GM15510 (cell line): Measurements from ENCODE around the gene CTXND2.

Experiments
- POLR2A ChIP-seq: IDR thresholded peaks from 3 replicates; pipeline ENCODE4 v1.6.1; 2011; ENCODE audit warnings: borderline replicate concordance; ENCODE audit not compliant: insufficient read length; ENCODE audit errors: extremely low read depth

CTXND2 gene

DNA sequence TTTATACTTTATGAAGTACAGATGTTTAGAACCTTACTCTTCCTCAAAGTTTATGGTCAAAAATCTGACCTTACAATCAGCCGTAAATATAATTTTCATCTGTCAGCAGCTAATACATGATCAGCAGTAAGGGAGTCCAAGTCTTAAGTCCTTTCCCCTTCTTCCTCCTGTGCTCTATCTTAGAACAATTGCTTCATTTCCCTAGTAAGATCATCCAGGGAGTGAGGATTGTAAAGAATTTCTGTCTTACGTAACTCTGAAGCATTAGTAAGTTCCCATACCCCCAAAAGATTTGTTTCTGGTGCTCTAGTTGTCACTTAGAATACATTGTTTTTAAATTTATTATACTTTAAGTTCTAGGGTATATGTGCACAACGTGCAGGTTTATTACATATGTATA lies 41.4 kb downstream of the CTXND2 start:
- TF ChIP-seq POLR2A = no peak

DNA sequence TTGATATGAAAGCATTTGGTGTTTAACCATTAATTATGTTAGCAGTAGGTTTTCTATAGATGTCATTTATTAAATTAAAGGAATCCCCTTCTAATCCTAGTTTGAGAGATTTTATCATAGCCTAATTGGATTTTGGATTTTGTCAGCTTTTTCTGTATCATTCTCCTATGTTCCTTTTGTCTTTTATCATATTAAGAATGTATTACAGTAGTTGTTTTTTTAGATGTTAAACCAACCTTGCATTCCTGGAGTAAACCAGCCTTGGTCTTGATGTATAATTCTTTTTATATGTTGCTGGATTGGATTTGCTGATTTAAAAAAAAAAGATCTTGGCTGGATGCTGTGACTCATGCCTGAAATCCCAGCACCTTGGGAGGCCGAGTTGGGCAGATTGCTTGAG lies 44.8 kb downstream of the CTXND2 start:
- TF ChIP-seq POLR2A = no peak

DNA sequence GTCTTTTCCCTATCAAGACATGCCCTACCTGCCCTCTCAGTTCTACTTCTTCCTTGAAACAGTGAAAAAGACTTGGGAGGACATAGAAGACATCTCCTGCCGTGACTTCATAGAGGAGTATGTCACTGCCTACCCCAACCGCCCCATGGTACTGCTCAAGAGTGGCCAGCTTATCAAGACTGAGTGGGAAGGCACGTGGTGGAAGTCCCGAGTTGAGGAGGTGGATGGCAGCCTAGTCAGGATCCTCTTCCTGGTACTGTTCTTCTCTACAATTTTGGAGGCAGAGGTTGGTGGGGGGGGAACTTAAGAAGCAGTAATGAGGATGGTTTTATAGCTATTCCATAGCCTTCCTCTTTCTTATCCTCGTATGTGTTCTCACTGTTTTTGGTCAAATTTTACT lies 57.9 kb downstream of the CTXND2 start:
- no peak for TF ChIP-seq POLR2A

DNA sequence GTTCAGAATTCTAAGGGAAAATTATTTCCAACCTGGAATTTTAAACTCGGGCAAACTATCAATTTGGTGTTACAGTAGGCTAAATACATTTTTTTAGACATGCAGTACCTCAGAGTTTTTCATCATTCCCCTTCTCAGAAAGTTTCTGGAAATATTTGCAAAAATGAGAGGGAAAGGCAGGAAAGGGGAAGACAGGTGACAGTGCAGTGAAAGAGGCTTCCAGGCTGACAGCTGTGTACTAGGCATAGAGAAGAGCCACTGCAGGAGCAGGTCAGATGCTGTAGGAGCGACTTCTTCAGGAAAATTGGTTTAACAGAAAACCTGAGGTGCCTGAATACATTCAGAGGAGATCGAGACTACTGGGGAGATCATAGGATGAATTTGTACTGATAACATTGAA lies 67.8 kb downstream of the CTXND2 start:
- no peak for TF ChIP-seq POLR2A

DNA sequence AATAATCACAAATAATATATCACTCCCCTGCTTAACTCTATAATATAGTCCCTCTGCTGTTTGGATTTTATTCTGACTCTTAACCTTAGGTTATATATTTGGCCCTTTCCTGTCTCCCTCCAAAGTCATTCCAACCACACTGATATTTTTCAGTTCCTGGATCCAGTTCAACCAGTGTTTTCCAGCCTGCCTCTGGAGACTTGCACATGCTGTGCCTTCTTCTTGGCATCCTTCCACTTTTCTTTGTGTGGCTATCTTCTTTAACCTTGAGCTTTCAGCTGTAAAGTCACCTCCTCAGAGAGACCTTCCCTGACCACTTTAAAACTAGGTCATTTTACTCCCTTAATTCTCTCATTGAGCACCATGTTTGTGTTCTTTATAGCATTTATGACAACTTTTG lies 68.3 kb downstream of the CTXND2 start:
- no peak for TF ChIP-seq POLR2A

DNA sequence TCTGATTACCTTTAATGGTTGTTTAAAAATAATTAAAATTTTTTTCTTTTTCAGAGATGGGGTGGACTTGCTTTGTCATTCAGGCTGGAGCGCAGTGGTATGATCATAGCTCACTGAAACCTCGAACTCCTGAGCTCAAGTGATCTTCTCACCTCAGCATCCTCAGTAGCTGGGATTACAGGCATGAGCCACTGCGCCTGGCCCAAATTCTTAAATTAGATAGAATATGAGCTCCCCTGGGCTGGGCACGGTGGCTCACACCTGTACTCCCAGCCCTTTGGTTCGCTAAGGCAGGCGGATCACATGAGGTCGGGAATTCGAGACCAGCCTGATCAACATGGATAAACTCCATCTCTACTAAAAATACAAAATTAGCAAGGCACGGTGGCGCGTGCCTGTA lies 70.7 kb downstream of the CTXND2 start:
- TF ChIP-seq POLR2A = no peak

DNA sequence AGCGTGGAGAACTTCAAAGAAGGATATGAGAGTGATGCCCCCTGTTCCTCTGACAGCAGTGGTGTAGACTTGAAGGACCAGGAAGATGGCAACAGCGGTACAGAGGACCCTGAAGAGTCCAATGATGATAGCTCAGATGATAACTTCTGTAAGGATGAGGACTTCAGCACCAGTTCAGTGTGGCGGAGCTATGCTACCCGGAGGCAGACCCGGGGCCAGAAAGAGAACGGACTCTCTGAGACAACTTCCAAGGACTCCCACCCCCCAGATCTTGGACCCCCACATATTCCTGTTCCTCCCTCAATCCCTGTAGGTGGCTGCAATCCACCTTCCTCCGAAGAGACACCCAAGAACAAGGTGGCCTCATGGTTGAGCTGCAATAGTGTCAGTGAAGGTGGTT lies 73.7 kb downstream of the CTXND2 start:
- TF ChIP-seq POLR2A = no peak

DNA sequence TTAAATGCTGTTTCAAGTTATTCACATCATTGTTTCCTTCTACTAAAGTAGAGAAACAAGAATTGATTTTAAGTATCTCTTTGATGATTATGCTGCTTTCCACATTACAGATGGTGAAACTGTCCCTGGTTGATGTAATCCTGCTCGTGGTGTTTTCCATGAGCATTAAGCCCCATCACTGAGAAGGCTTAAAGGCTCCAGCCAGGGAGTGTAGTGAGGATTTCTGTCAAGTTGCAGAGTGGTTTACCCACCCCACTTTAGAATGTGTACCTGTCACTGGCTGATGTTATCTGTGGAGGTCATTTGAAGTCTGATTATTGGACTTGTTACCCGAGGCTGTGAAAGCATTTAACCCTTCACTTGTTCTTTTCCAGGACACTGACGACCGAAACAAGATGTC lies 74.8 kb downstream of the CTXND2 start:
- TF ChIP-seq POLR2A = no peak
